HG03039 (cell line): ENCODE data around the gene PRKN.

Experiments
- ATAC-seq: cut with Tn5 transposase; IDR thresholded peaks from one replicate; pipeline ENCODE4 v1.9.1; 2021; ENCODE audit warnings: mild to moderate bottlenecking, moderate library complexity; ENCODE audit not compliant: unreplicated experiment

PRKN gene

DNA sequence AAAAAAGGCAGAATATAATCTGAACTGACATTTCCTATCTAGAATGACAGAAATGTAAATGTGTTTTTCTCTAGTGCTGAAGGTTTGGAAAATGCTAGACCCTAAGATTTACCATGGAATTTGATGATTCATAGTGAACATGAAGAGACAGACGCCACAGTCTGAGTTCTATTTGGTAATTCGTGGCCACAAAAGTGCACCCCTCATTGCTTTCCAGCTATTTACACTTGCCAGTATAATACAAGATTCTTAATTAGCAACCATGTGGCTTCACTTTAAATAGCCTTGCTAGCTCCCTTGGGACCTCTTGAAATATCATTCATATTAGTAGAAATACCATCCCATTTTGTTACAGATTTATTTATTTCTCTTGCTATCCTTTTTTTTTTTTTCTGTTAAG is 636.8 kb downstream of the PRKN start:
- ATAC-seq = no peak

DNA sequence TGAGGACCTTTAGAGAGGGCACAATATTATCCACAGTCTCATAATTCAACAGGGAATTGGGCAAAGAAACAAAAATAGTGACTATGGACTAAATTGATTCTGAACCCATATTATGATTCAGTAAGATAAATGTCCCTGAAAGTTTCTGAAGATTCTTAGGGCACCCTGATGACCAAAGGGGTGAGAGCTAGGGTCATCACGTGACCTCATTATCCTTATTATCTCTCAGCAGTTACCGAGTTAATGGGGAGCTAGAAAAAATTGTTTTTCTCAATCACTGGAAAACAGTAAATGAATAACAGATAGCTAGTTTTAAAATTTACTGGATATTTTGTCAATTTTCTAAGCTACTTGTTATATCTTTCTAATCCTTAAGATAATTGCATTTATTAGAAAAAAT is 639.5 kb downstream of the PRKN start:
- ATAC-seq = no peak

DNA sequence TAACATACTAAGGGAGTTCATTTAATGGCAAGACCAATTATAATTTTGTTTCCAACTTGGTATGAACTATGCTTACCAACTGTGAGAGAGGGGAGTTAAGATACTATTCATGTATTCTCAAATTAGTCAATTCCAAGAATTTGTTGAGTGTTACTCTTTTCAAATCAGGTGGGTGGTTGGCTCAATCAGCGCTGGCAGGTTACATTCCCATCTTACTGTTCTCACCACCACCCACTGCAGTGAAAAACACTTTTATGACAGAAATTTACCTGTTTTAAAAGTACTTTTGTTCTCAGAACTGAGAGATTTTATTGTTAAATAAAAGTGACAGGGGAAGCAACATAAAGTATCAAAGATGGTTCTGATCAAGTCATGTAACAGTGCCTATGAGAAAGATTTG is 642.0 kb downstream of the PRKN start:
- ATAC-seq = no peak

DNA sequence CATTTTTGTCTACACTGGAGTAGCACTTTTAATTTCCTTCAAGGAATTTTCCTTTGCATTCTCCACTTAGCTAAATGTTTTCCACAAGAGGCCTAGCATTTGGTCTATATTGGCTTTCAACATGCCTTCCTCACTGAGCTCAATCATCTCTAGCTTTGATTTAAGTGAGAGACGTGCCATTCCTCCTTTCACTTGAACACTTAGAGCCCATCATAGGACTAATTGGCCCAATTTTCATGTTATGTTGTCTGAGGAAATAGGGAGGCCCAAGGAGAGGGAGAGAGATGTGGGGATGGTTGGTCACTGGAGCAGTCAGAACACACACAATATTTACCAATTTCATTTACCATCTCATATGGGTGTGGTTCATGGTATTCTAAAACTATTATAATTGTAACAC is 645.0 kb downstream of the PRKN start:
- no peak for ATAC-seq

DNA sequence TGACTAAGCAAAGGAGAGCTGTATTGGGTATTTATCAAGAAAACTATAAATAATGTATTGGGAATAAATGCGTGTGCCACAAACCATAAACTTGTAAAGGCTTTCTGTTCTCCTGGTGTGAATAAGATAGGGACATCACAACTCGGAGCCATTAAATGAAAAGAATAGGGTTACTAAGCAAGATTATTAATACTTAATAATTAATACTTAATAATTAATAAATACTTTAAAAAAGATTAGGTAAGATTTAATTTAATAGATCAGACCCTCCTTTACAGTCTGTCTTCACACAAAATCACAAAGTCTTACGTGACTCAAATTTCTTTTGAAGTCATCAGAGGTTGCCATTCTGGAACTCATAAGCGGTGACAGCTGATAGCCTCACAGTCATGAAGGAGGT is 648.9 kb downstream of the PRKN start:
- ATAC-seq = no peak

DNA sequence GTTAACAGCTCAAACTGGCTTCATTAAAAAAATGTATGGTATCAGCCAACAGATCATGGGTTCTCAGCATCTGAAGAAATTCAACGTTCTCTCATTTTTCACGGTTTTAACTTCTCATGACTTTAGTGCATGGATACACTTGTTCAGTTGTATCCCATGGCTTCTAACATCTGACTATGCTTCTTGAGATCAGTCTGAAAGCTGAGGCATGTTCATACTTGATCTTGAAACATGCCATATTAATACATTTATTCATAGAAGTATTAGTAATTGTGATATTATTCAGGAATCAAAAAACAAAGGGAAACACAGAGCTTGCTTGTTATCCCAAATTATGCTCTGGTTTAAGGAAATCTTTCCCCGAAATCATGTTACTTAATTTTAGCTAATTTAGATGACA is 649.4 kb downstream of the PRKN start:
- no peak for ATAC-seq

DNA sequence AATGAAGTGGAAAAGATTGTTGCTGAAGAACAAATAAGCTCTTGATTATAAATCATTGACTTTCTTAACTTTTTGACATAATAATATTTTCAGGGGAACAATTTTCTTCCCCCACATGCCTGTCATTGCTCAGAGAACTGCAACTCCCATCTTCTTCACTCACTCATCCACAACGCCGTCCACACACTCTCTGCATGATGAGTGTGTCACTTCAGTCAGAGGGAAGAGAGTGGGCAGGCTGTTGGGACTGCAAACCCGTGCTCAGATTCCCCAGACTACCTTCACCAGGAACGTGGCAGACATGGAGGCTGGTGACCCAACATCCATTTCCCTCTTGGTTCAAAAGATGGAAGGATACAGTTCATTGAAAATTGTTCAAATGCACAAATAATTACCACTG is 650.8 kb downstream of the PRKN start:
- no peak for ATAC-seq

GRCh38 chr6:162074641-162075275 is 652.8 kb downstream of the PRKN start:
- no peak for ATAC-seq

DNA sequence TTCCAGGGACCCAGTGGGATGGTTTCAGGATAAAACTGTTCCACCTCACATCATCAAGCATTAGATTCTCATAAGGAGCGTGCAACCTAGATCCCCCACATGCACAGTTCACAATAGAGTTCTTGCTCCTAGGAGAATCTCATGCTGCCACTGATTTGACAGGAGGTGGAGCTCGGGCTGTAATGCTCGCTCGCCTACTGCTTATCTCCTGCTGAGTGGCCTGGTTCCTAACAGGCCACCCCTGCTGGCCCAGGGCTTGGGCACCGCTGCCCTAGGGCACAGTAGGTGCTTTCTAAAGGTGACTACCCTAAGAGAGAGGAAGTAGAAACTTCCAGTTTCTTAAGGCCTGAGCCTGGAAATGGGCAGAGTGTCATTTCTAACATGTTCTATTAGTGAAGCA is 656.9 kb downstream of the PRKN start:
- ATAC-seq = no peak

GRCh38 chr6:162069995-162070394 is 657.6 kb downstream of the PRKN start:
- no peak for ATAC-seq

GRCh38 chr6:162068340-162068739 is 659.2 kb downstream of the PRKN start:
- ATAC-seq = no peak

GRCh38 chr6:162063666-162064065 is 663.9 kb downstream of the PRKN start:
- ATAC-seq = no peak

DNA sequence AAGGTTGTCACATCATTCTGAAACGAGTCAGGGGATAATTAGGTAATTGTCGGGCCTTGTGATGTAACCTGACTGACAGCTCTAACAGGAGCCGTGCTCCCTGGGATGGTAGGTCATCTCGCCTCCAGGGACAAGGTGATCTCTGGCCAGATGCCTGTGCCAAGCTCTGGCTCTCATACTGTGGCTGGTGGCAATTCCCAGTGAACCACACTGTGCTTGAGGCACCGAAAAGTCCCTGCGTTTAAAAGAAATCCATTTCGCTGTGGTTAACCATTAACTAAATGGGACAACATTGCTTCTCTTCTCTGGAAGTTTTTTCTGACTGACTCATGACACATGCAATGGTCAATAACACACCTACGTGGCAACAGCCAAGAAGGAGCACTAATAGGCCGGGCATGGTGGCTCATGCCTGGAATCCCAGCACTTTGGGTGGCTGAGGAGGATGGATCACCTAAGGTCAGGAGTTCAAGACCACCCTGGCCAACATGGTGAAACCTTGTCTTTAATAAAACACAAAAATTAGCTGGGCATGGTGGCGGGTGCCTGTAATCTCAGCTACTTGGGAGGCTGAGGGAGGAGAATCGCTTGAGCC is 669.2 kb downstream of the PRKN start:
- no peak for ATAC-seq

GRCh38 chr6:162056745-162057144 is 670.8 kb downstream of the PRKN start:
- ATAC-seq = no peak

DNA sequence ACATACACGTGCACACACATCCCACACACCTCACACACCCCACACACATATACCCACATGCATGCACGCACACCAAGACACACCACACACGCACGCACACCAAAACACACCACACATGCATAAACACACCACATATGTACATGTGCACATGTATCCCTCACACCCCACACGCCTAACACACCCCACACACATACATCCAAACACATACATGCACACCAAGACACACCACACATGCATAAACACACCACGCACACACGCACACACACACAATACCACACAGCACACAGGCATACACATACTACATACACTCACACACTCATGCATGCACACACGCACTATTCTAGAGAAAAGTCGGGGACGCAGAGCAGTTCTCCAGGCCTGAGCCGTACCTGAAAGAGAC is 671.5 kb downstream of the PRKN start:
- no peak for ATAC-seq

GRCh38 chr6:162055365-162055764 is 672.2 kb downstream of the PRKN start:
- ATAC-seq = no peak

- no peak for ATAC-seq
These were observed 674.5 kb downstream of the PRKN start for GRCh38 chr6:162053084-162053483.

DNA sequence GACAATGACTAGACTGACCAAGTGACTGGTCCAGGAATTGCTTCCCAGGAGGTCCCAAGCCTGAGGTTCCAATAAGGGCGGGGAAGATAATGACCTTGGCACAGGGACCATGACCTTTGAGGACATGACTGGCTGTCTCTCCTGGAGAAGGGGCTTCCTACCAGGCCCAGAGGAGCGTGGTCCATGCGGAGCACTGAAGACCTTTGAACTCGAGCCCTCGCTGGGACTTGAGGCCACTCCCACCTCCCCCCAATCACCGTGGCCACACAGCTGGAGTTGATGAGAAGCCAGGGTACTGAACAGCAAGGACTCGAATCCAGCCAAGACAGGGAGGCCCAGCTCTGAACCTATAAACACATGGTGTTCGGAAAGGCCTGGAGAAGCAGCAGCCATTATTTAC is 677.0 kb downstream of the PRKN start:
- ATAC-seq = no peak

GRCh38 chr6:162046324-162046723 is 681.2 kb downstream of the PRKN start:
- ATAC-seq = no peak

DNA sequence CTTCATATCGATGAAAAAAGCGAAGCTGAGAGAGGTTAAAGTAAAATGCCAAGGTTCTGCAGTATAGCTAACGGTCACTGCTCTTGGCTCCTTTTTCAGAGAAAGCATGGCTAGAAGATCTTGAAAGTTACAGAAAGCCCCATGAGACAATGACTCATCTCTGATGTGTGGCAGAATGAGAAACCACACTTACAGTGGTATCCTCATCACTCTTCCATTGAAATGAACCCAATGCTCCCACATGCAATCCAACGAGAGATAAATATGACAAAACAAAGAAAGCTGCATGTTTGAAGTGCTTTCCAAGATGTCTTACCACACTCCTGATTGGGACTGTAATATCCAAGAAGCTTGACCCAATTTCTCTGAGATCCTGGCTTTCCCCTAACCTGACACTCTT is 694.9 kb downstream of the PRKN start:
- ATAC-seq = no peak

GRCh38 chr6:162029873-162030576 is 697.5 kb downstream of the PRKN start:
- no peak for ATAC-seq

DNA sequence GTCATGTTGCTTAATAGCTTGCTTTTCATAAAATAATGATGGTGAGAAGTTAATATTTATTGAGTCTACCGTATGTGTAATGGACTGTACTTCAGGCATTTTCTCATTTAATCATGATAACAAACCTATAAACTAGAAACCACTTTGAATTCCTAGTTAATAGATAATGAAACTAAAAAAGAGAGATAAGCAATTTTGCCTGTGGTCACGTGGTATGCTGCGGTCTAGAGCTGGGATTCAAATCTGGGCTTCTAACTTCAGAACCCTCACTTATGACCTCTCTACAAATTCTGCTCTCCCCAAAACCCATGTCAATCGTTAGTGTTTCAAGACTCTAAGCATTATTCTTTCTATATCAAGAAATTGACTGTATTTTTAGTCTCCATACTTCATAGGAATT is 700.7 kb downstream of the PRKN start:
- ATAC-seq = no peak

- ATAC-seq = no peak
These were observed 701.5 kb downstream of the PRKN start for GRCh38 chr6:162026031-162026430.
